K562 (cell line): ENCODE data around the gene ITGB6. TPM values are rescaled to one million over a fixed set of nuclear protein-coding genes. Genes with fewer than 3 reads are reported as not detected.

Experiments
- ATAC-seq: fragments of 200-7000 bp; cut with Tn5 transposase; 3 replicates; pipeline ENCODE4 v1.9.1; 2020; ENCODE audit warnings: moderate library complexity
- BruUV-seq: library from RNA; stranded (reverse); fragments of 400-500 nt; replicated peaks from 2 replicates; lab custom pipeline; 2021; lab: Mats Ljungman, UMichigan
- CTCF ChIA-PET: fragments of 300-600 bp; formaldehyde crosslinking; extraction: SDS; loops from one replicate; lab custom pipeline; 2021; ENCODE audit warnings: low intra/inter-chr PET ratio; lab: Yijun Ruan, JAX
- POLR2A ChIA-PET: fragments of 300-600, 350-650 bp; sonication (Branson Sonifier 250); formaldehyde crosslinking; extraction: SDS; loops from one replicate; lab custom pipeline; 2021; ENCODE audit warnings: antibody characterized with exemption, inconsistent platforms; lab: Yijun Ruan, JAX
- DNase-seq, 4 experiments: peaks; one replicate each; pipeline versions ENCODE4 v3.0.0 to v3.0.0-alpha.2; 2011 to 2018; ENCODE audit warnings: low spot score in 3 of 4, mixed read lengths in 3 of 4; ENCODE audit errors: extremely low read depth in 1 of 4
- FAIRE-seq: peaks from 2 replicates; lab custom pipeline; 2011; peaks lifted over from hg19 to GRCh38; lab: Jason Lieb, UNC
- H2AFZ ChIP-seq: 2 replicates; pipeline ENCODE4 v1.6.0; 2011; ENCODE audit warnings: low read depth, low read length, control low read depth, inconsistent platforms
- H3K27ac ChIP-seq: fragments of 200-600 bp; 3 replicates; pipeline ENCODE4 v1.8.0; 2011; ENCODE audit warnings: low read depth, mild to moderate bottlenecking, control low read depth, inconsistent platforms, low read length, moderate library complexity, mixed read lengths; ENCODE audit errors: extremely low read depth
- H3K27me3 ChIP-seq, 2 experiments: fragments of 300-600 bp in 1 of 2; 2 replicates in 1 of 2; 3 replicates in 1 of 2; pipeline versions ENCODE4 v1.6.0 to v1.8.0; 2011; ENCODE audit warnings: inconsistent platforms in 2 of 2, low read length in 2 of 2, mild to moderate bottlenecking in 1 of 2, mixed read lengths in 1 of 2, moderate library complexity in 1 of 2; ENCODE audit not compliant: control insufficient read depth in 2 of 2, insufficient read depth in 2 of 2
- H3K36me3 ChIP-seq: fragments of 300-600 bp; 3 replicates; pipeline ENCODE4 v1.8.0; 2011; ENCODE audit warnings: mild to moderate bottlenecking, low read length, inconsistent platforms; ENCODE audit not compliant: control insufficient read depth, insufficient read depth
- H3K4me1 ChIP-seq, 2 experiments: fragments of 200-600 bp in 1 of 2; replicated peaks in 1 of 2; 2 replicates in 1 of 2; 3 replicates in 1 of 2; pipeline versions ENCODE4 v1.5.1 to v1.8.0; 2011; ENCODE audit warnings: inconsistent platforms in 2 of 2, low read length in 2 of 2, mild to moderate bottlenecking in 1 of 2, mixed read lengths in 1 of 2, moderate library complexity in 1 of 2; ENCODE audit not compliant: control insufficient read depth in 2 of 2, insufficient read depth in 2 of 2
- H3K4me2 ChIP-seq: 2 replicates; pipeline ENCODE4 v1.6.1; 2011; ENCODE audit warnings: low read length, control low read depth, inconsistent platforms, mixed read lengths; ENCODE audit not compliant: insufficient read depth
- H3K4me3 ChIP-seq: fragments of 200-600 bp; sonication (generic), shearing (Covaris generic); 2 replicates; pipeline ENCODE4 v1.5.1; 2016; ENCODE audit warnings: control low read depth, inconsistent platforms
- H3K79me2 ChIP-seq: fragments of 200-600 bp; 3 replicates; pipeline ENCODE4 v1.8.0; 2011; ENCODE audit warnings: low read length, inconsistent platforms; ENCODE audit not compliant: control insufficient read depth, insufficient read depth
- H3K9ac ChIP-seq, 2 experiments: 2 replicates each; pipeline versions ENCODE4 v1.6.0 to v1.6.1; 2011; ENCODE audit warnings: low read depth in 2 of 2, low read length in 2 of 2, control low read depth in 1 of 2, inconsistent platforms in 1 of 2, mild to moderate bottlenecking in 1 of 2, mixed read lengths in 1 of 2; ENCODE audit not compliant: insufficient read depth in 1 of 2
- H3K9me1 ChIP-seq: one replicate; pipeline ENCODE4 v1.6.0; 2011; ENCODE audit warnings: inconsistent platforms, mild to moderate bottlenecking, low read length, moderate library complexity; ENCODE audit not compliant: control insufficient read depth, insufficient read depth
- H3K9me3 ChIP-seq: replicated peaks from 2 replicates; pipeline ENCODE4 v1.5.1; 2011; ENCODE audit warnings: low read depth, low read length, inconsistent platforms; ENCODE audit not compliant: control insufficient read depth, insufficient read depth
- H4K20me1 ChIP-seq: replicated peaks from 2 replicates; pipeline ENCODE4 v1.6.1; 2011; ENCODE audit warnings: low read length, inconsistent platforms, mixed read lengths; ENCODE audit not compliant: control insufficient read depth, insufficient read depth
- ID3 ChIP-seq, 2 experiments: fragments of 250-450 bp in 1 of 2; fragments of 450-650 bp in 1 of 2; sonication (Bioruptor Pico) in 1 of 2; IDR thresholded peaks; 2 replicates each; pipeline versions ENCODE4 v1.6.1 to v1.8.0; 2016 to 2021; ENCODE audit warnings: mild to moderate bottlenecking in 2 of 2, moderate library complexity in 2 of 2, missing compliant biosample characterization in 1 of 2, missing genetic modification characterization in 1 of 2
- MYBL2 ChIP-seq, 2 experiments: fragments of 450-650 bp in 1 of 2; sonication (generic) in 1 of 2; formaldehyde crosslinking in 1 of 2; IDR thresholded peaks; 2 replicates each; pipeline versions ENCODE4 v1.6.1 to v1.8.1; 2017 to 2022; ENCODE audit warnings: borderline replicate concordance in 1 of 2, inconsistent platforms in 1 of 2, low read depth in 1 of 2, mild to moderate bottlenecking in 1 of 2, missing genetic modification reagents in 1 of 2, moderate library complexity in 1 of 2
- NBN ChIP-seq: fragments of 450-650 bp; IDR thresholded peaks from 2 replicates; pipeline ENCODE4 v1.6.1; 2016; ENCODE audit warnings: low read depth, mild to moderate bottlenecking
- PHTF2 ChIP-seq: fragments of 250-450 bp; sonication (Bioruptor Pico); IDR thresholded peaks from 2 replicates; pipeline ENCODE4 v1.5.0; 2021; ENCODE audit warnings: mild to moderate bottlenecking
- POLR2H ChIP-seq: IDR thresholded peaks from 2 replicates; pipeline ENCODE4 v1.6.1; 2016; ENCODE audit warnings: missing genetic modification characterization, low read depth, mild to moderate bottlenecking, control low read depth, missing compliant biosample characterization, moderate library complexity
- PRMT5 ChIP-seq: sonication (generic); formaldehyde crosslinking; IDR thresholded peaks from 2 replicates; pipeline ENCODE4 v1.5.0; 2020; ENCODE audit warnings: missing genetic modification reagents
- TCF15 ChIP-seq: fragments of 250-450 bp; sonication (Bioruptor Pico); IDR thresholded peaks from 2 replicates; pipeline ENCODE4 v1.8.0; 2022; ENCODE audit warnings: moderate library complexity, mild to moderate bottlenecking, inconsistent platforms
- ZNF318 ChIP-seq, 2 experiments: fragments of 450-650 bp; IDR thresholded peaks; 2 replicates each; pipeline ENCODE4 v1.6.1; 2016; ENCODE audit warnings: mild to moderate bottlenecking in 2 of 2, borderline replicate concordance in 1 of 2, low read depth in 1 of 2, moderate library complexity in 1 of 2
- WGBS: fragments of 100-300 bp; shearing (Covaris generic); methylation state at CpG from one replicate; pipeline ENCODE4 v1.1.6; 2016; ENCODE audit warnings: low coverage, mixed read lengths; ENCODE audit not compliant: insufficient coverage; ENCODE audit errors: missing lambda C conversion rate; 5-methylcytosine and 5-hydroxymethylcytosine counted together
- in situ Hi-C: fragments of 300-500 bp; cut with MboI; formaldehyde crosslinking; loops from 4 replicates; pipeline ENCODE4 v1.15.0; 2018; ENCODE audit warnings: inconsistent platforms, mixed read lengths
- intact Hi-C: fragments of 100-400 bp; cut with micrococcal nuclease; formaldehyde crosslinking; loops from 2 replicates; pipeline ENCODE4 v1.14.2; 2022
- polyA plus RNA-seq, 8 experiments: library from polyadenylated mRNA; depleted of rRNA in 4 of 8; stranded (reverse) in 5 of 8; unstranded in 3 of 8; fragments of >200 nt; fragmentation: Nextera tagmentation in 2 of 8; fragmentation: Illumina TruSeq in 1 of 8; extraction: Ambion mirVana in 2 of 8; extraction: Trizol in 1 of 8; gene quantifications; 2 replicates each; pipeline versions ENCODE4 v1.2.1 to v1.2.3, GENCODE V29; 2011 to 2014; ENCODE audit warnings: inconsistent platforms in 1 of 8, missing spikeins in 1 of 8
- total RNA-seq, 7 experiments: library from RNA; depleted of rRNA in 6 of 7; stranded (reverse); fragments of >200 nt in 6 of 7; fragmentation: Illumina TruSeq in 2 of 7; extraction: Trizol in 2 of 7; gene quantifications; 2 replicates each; pipeline versions ENCODE4 v1.2.1 to v1.2.3, GENCODE V29; 2011 to 2021; ENCODE audit warnings: low replicate concordance in 1 of 7

The ITGB6 gene
- total and polyA plus RNA-seq, 9 of the 15 experiments (the other 6 are each of a cell fraction or from before 2014, with no cell fraction given), result 0.18 TPM; not detected in 8

- ATAC-seq, result no peak
- H3K36me3 ChIP-seq, result no peaks in the 10 kb centered on the region
- in situ Hi-C loops, result no loop called here
- ChIA-PET CTCF (no interaction called here), POLR2A (no interaction called here)
- intact Hi-C loops, result no loop called here
- H3K9me1 ChIP-seq, result no peaks in the 10 kb centered on the region
- no peak overlapping the region for H3K9ac ChIP-seq
- H3K27ac ChIP-seq, result no peak overlapping the region
- no peaks in the 10 kb centered on the region for H3K79me2 ChIP-seq
- no peak overlapping the region for H3K4me2 ChIP-seq
- TF ChIP-seq TCF15 (no peak), ID3 (CRISPR knock-in tag; IDR thresholded peaks at IDR 0.05) (no peak), ID3 (tag; IDR thresholded peaks at IDR 0.05) (no peak), POLR2H (tag) (no peak), MYBL2 (IDR thresholded peaks at IDR 0.05; ENCODE audit: low read depth) (no peak), MYBL2 (CRISPR knock-in tag; IDR thresholded peaks at IDR 0.05; ENCODE audit: borderline replicate concordance) (no peak), PRMT5 (CRISPR knock-in tag) (no peak), ZNF318 (IDR thresholded peaks at IDR 0.05; ENCODE audit: borderline replicate concordance in 1 of 2, low read depth in 1 of 2) (no peak), PHTF2 (CRISPR knock-in tag) (no peak), NBN (no peak)
- TF ChIP-seq, all 486 proteins: peak for 0
- Histone ChIP-seq H3K4me3 (no peak overlapping the region), H2AFZ (no peak overlapping the region), H3K4me1 (no peaks in the 10 kb centered on the region), H3K27me3 (no peaks in the 10 kb centered on the region), H3K9me3 (no peaks in the 10 kb centered on the region), H4K20me1 (no peaks in the 10 kb centered on the region)
- no peak for FAIRE-seq
- WGBS, result 0% methylated on average over 3 of the region's 3 CpGs
- no peak for DNase-seq
- no TSS peak for BruUV-seq
These were observed 31.2 kb downstream of the ITGB6 start for GRCh38 chr2:160168878-160169277.
